ENCODE measurements around the gene AURKAIP1.

Gene AURKAIP1

DNA sequence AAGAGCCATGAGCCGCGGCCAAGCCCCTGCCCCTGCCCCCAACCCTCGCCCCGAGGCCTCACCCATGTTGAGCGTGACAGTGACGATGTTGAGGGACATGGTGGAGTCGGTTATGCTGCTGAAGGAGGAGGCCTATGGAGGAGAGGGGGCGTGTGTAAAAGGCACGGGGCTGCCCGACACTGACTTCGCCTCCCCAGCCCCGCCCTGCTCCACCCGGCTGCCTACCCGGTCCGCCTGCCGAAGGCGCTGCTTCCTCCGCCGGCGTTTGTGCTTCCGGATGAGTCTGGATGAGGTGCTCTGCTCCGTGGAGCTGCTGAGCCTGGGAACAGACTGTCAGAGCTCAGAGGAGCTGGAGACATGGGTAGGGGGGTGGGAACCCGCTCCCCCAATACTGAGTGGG is 34.8 kb downstream of the AURKAIP1 start:
- TF ChIP-seq, protein P1, sequence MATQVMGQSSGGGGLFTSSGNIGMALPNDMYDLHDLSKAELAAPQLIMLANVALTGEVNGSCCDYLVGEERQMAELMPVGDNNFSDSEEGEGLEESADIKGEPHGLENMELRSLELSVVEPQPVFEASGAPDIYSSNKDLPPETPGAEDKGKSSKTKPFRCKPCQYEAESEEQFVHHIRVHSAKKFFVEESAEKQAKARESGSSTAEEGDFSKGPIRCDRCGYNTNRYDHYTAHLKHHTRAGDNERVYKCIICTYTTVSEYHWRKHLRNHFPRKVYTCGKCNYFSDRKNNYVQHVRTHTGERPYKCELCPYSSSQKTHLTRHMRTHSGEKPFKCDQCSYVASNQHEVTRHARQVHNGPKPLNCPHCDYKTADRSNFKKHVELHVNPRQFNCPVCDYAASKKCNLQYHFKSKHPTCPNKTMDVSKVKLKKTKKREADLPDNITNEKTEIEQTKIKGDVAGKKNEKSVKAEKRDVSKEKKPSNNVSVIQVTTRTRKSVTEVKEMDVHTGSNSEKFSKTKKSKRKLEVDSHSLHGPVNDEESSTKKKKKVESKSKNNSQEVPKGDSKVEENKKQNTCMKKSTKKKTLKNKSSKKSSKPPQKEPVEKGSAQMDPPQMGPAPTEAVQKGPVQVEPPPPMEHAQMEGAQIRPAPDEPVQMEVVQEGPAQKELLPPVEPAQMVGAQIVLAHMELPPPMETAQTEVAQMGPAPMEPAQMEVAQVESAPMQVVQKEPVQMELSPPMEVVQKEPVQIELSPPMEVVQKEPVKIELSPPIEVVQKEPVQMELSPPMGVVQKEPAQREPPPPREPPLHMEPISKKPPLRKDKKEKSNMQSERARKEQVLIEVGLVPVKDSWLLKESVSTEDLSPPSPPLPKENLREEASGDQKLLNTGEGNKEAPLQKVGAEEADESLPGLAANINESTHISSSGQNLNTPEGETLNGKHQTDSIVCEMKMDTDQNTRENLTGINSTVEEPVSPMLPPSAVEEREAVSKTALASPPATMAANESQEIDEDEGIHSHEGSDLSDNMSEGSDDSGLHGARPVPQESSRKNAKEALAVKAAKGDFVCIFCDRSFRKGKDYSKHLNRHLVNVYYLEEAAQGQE (IDR thresholded peaks at IDR 0.05; ENCODE audit: insufficient read depth in 1 of 2, low read depth in 2 of 2, low read length in 2 of 2) = no peak
- no peak for TF ChIP-seq POLR2AphosphoS5 (IDR thresholded peaks at IDR 0.05; ENCODE audit: low read depth, low read length)
- no peak for TF ChIP-seq SIN3A (IDR thresholded peaks at IDR 0.05; ENCODE audit: borderline replicate concordance, insufficient read depth, low read length)
- no peak for TF ChIP-seq TAF1 (IDR thresholded peaks at IDR 0.05; ENCODE audit: borderline replicate concordance, insufficient read depth, low read length)
- no peak for TF ChIP-seq FOXP2 (optimal IDR thresholded peaks at IDR 0.05; ENCODE audit: borderline replicate concordance, extremely low read depth, extremely low read length, insufficient read depth)

DNA sequence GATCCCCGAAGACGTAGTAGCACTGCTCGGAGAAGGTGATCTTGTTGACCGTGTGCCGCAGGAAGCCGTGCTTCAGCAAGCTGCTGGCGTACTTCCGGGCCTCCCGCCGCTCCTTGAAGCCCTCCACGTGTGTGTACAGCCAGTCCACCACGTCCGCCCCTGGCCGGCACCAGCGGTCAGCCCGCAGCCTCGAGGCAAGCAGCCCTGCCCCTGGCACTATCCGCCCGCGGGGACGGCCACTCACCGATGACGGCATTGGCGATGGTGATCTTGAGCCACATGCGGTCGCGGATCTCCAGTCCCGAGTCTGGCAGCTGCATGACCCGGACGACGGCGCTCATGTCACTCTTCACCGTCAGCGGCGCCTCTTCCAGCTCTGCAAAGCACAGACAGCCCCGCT is 36.7 kb downstream of the AURKAIP1 start:
- TF ChIP-seq, protein P1 (IDR thresholded peaks at IDR 0.05; ENCODE audit: insufficient read depth in 1 of 2, low read depth in 2 of 2, low read length in 2 of 2) = no peak
- TF ChIP-seq POLR2AphosphoS5 (IDR thresholded peaks at IDR 0.05; ENCODE audit: low read depth, low read length) (no peak), SIN3A (IDR thresholded peaks at IDR 0.05; ENCODE audit: borderline replicate concordance, insufficient read depth, low read length) (no peak), TAF1 (IDR thresholded peaks at IDR 0.05; ENCODE audit: borderline replicate concordance, insufficient read depth, low read length) (no peak), FOXP2 (optimal IDR thresholded peaks at IDR 0.05; ENCODE audit: borderline replicate concordance, extremely low read depth, extremely low read length, insufficient read depth) (no peak)

DNA sequence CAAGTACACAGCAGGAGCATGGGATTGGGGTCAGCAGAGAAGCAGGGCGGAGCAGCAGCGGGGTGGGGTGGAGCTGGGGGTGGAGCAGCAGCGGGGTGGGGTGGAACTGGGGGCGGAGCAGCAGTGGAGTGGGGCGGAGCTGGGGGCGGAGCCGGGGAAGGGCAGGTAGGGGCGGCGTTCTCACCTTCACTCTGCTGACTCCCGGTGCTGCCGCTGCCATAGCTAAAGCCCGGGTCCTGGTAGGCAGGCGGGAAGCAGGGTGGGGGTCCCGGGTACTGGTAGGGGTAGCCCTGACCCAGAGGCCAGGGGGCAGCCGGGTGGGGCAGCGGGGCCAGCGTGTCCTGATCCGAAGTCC is 37.2 kb downstream of the AURKAIP1 start:
- no peak for TF ChIP-seq POLR2AphosphoS5 (IDR thresholded peaks at IDR 0.05; ENCODE audit: low read depth, low read length)
- TF ChIP-seq SIN3A (IDR thresholded peaks at IDR 0.05; ENCODE audit: borderline replicate concordance, insufficient read depth, low read length) = no peak
- TF ChIP-seq, protein P1 (IDR thresholded peaks at IDR 0.05; ENCODE audit: insufficient read depth in 1 of 2, low read depth in 2 of 2, low read length in 2 of 2) = no peak
- TF ChIP-seq FOXP2 (optimal IDR thresholded peaks at IDR 0.05; ENCODE audit: borderline replicate concordance, extremely low read depth, extremely low read length, insufficient read depth) = no peak
- no peak for TF ChIP-seq TAF1 (IDR thresholded peaks at IDR 0.05; ENCODE audit: borderline replicate concordance, insufficient read depth, low read length)

DNA sequence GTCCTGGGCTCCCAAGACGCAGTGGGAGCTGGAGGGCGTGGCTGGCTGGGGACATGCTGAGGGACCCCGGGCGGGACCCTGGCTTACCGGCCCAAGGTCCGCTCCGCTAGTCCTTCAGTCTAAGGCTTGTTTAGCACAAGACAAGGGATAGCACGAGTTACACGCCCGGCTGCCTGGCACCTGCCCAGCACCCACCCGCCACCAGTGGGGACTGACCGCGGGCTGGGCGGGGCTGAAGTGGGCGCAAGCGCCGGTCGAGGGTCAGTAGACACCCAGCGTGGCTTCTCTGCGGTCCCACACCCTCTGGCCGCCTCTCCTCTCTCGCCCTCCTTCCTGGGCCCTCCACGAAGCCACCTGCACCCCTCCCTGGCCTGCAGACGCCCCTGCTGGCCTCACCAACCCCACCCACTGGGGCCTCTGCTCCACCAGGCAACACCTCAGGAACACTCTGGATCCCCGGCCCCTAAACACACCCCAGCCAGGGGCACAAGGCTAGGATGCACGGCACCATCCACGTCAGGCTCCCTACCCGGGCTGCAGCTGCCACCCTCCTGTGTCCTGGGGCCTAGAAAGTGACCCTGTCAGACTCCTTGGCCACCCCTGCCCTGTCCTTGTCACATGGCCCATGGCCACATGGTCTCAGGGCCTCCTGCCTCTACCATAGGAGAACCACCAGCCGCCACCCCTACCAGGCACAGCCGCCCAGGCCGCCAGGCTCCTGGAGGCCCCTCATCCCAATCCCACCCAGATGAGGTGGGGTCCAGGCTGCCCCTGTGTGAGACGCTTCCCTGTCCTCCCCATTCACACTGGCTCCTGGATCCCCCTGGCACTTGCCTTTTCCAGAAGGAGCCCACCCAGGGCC is 37.8 kb downstream of the AURKAIP1 start:
- TF ChIP-seq FOXP2 (optimal IDR thresholded peaks at IDR 0.05; ENCODE audit: borderline replicate concordance, extremely low read depth, extremely low read length, insufficient read depth) (no peak), SIN3A (IDR thresholded peaks at IDR 0.05; ENCODE audit: borderline replicate concordance, insufficient read depth, low read length) (no peak), TAF1 (IDR thresholded peaks at IDR 0.05; ENCODE audit: borderline replicate concordance, insufficient read depth, low read length) (no peak), POLR2AphosphoS5 (IDR thresholded peaks at IDR 0.05; ENCODE audit: low read depth, low read length) (no peak)
- TF ChIP-seq, protein P1 (IDR thresholded peaks at IDR 0.05; ENCODE audit: insufficient read depth in 1 of 2, low read depth in 2 of 2, low read length in 2 of 2) = no peak

All from PFSK-1 (cell line).